GM19193 (cell line): Measurements from ENCODE around the gene GAB2.

Experiments used
- POLR2A ChIP-seq: IDR thresholded peaks from 4 replicates; pipeline ENCODE4 v1.6.1; 2011; ENCODE audit not compliant: insufficient read depth, insufficient read length; ENCODE audit errors: extremely low read depth

Gene GAB2

GRCh38 chr11:78274739-78275138 is 142.9 kb downstream of the GAB2 start:
- TF ChIP-seq POLR2A: no peak

- TF ChIP-seq POLR2A: no peak
Measured at GRCh38 chr11:78270971-78271370, 146.6 kb downstream of the GAB2 start.

DNA sequence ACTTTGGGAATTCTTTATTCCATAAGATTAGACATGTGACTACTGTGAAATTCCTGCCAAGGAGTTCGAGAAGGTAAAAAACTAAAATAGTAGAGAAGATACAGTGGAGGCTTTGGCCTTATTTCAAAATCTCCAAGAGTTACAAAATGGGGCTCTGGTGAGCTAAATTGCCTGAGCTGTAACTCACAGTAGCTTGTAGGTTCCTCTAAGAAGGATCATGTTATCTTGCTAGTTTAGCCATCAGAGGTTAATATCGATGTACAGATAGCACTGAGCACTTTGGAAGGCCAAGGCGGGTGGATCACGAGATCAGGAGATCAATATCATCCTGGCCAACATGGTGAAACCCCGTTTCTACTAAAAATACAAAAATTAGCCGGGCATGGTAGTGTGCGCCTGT is 147.8 kb downstream of the GAB2 start:
- TF ChIP-seq POLR2A: no peak

- no peak for TF ChIP-seq POLR2A
Measured at GRCh38 chr11:78268591-78269410, 148.8 kb downstream of the GAB2 start.

GRCh38 chr11:78266451-78266850 is 151.2 kb downstream of the GAB2 start:
- no peak for TF ChIP-seq POLR2A

- TF ChIP-seq POLR2A: no peak
Measured at GRCh38 chr11:78265326-78265725, 152.3 kb downstream of the GAB2 start.

- TF ChIP-seq POLR2A: no peak
Measured at GRCh38 chr11:78262691-78263090, 154.9 kb downstream of the GAB2 start.

DNA sequence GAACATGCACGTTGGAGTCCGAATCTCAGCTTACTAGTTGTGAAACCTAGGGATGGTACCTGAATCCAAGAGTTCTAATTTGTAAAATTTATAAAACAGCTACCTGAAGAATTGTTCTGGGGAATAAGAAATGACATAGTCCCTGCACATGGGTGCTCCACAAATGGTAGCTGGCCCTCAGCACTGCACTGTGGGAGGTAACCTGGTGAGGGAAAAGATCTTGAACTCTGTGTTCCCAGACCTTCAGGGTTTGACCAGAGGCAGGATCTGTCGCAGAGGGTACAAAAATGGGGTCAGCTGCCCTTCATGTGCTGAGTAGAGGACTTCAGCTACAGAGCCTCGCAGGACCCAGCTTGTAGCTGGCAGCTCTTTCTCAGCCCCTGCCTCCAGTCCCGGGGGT is 155.4 kb downstream of the GAB2 start:
- no peak for TF ChIP-seq POLR2A

DNA sequence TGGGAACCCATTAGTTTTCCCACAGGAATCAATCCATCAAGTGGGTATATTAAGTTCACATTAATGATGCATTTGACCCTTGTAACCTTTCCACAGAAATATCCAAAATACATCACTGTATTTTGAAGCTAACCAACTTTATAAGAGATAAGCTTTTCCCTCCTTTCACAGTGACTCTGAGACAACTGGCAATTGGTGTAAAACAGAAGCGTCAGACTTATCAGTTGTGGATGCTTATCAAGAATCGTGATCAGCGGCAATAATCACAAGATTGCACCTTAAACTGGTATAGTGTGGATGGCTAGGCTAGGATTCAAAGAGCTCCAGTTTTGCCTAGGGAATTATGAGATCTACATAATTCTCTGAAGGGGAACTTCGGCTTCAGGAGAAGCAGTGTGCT is 155.8 kb downstream of the GAB2 start:
- TF ChIP-seq POLR2A: no peak

DNA sequence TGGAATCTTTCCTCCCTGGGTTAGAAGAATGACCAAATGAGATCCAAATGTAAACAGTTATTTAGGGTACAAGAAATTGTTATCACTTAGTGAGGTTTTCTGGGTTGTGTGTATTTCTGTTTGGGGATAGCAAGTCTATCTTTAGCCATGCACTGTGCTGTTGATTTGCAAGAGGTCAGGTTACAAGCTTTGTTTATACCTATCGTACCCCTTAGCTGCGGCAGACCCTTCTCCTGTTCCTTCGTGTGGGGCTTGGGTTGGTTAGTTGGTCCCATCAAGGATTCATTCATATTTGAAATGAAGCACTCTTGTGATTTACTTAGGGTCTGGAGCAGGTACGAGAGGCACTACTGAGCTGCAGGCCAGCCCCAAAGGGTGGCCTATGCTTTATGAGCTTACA is 156.3 kb downstream of the GAB2 start:
- TF ChIP-seq POLR2A: no peak

GRCh38 chr11:78259777-78260487 is 157.7 kb downstream of the GAB2 start:
- no peak for TF ChIP-seq POLR2A

- TF ChIP-seq POLR2A: no peak
Measured at GRCh38 chr11:78257654-78258053, 160.0 kb downstream of the GAB2 start.

- TF ChIP-seq POLR2A: no peak
Measured at GRCh38 chr11:78256962-78257361, 160.7 kb downstream of the GAB2 start.

DNA sequence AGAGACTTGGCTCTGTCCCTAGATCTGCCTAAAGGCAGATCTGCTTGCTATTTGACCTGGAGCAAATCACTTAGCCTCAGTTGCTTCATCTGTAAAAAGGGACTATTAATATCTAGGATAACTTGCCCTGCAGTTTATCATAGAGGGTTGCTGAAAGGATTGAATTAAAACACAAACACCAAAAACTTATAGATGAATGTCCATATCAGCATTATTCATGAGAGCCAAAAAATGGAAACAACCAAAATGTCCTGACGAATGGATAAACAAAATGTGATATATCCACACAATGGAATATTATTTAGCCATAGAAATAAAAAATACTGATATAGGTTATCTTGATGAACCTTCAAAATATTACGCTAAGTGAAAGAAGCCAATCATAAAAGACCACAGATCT is 161.7 kb downstream of the GAB2 start:
- TF ChIP-seq POLR2A: no peak

GRCh38 chr11:78254268-78254667 is 163.4 kb downstream of the GAB2 start:
- no peak for TF ChIP-seq POLR2A

GRCh38 chr11:78253797-78254196 is 163.8 kb downstream of the GAB2 start:
- no peak for TF ChIP-seq POLR2A
